ENCODE data around the gene TMEM107.
"Not testable (repeated sequence)": the region's sequence is repeated elsewhere in the genome, so short reads cannot be mapped to it uniquely, and the experiment has no call there.

Gene TMEM107

DNA sequence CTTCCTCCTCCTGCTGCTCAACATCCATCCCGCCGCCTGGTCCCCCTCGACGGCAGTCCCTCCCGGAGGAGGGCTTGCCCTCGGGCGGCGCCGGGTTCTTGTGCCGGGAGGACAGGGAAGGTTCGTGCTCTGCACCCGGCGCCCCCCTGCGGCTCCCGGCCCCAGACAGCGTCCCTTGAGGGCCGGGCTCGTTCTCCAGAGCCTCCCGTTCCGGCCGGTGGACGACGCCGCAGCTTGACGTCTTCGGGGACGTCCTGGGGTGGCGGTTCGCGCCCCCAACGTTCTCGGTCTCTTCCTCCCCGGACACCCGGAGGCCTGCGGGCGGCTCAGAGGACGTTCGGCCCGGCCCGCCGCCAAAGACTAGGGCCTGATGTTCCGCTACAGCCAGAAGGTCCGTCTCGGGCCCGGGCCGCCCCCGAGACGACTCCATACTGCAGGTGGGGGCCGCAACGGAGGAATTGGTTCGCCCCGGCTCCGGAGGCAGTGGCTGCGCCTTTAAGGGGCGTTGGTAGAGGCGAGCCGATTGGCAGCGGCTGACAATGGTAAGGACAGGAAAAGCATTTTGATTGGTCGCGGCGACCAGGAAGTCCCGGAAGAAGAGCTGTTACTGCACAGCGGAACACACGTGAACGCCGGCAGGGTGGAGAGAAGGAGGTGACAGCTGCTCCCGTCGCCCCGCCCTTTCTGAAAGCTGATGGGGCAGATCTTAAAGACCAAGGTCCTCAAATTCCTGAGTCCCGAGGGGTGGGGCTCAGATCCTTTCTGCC is 13.7 kb upstream of the TMEM107 start, which contains the start of gene BORCS6:
Gene BORCS6, minus strand, starts transcription at position 470 of the 767 bp plus-strand sequence. Its CDS starts 40 bp downstream, at position 430.
- peak; percentile 99 for DNase-seq (ENCODE audit: low spot score)

DNA sequence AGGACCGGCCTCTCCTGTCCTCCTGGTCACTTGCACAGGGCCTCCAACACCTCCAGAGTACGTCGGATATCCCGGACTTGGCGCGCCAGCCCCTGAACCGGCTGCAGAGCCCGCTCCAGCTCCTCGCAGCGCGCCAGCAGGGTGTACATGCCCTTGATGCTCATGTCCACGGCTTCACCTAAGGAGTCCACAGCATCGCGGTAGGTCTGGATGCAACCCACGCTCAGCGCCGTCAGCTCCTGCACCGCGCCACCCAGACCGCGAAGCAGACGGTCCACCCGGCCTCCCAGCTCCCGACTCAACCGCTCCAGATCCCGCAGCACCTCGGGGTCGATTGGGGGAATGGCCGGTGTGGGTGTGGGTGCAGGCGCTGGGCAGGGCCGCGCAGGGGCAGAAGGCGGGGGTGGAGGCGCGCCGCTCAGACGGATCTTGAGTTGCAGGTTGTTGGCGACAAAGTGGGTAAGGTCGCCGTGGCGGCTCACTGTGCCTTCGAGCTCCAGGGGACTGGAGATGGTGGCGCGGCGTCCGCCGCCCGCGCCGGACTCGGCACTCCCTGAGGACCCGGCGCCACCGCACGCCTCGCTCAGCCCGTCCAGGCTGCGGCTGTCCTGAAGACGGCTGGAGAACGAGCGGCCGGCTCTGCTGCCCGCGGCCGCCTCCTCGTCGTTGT is 13.0 kb upstream of the TMEM107 start:
- DNase-seq (ENCODE audit: low spot score): peak; percentile 30

DNA sequence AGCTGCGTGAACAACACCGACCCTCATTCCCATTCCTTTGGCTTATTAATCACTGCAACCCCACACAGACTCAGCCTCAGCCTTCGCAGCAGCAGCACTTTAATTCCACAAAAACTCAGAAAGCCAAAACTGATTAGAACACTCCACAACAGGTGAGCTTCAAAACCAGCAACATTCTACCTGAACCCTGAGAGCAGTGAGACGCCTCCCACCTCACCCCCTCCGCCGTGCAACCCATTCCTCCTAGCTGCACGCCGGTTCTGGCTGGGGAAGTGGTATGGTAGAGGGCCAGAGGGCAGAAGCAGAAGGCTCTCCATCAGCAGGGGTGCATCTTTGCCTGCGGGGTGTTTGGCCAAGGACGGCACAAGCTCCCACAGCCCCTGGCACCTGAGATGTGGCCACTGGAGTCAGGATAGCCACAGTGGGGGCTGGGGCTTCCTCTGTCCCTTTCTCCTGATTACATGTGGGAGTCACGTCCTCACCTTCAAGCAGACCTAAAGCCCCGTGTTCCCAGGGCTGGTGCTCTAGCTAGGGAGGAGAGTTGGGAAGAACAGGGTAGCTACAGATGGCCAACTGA is 12.2 kb upstream of the TMEM107 start:
- DNase-seq (ENCODE audit: low spot score): no peak

DNA sequence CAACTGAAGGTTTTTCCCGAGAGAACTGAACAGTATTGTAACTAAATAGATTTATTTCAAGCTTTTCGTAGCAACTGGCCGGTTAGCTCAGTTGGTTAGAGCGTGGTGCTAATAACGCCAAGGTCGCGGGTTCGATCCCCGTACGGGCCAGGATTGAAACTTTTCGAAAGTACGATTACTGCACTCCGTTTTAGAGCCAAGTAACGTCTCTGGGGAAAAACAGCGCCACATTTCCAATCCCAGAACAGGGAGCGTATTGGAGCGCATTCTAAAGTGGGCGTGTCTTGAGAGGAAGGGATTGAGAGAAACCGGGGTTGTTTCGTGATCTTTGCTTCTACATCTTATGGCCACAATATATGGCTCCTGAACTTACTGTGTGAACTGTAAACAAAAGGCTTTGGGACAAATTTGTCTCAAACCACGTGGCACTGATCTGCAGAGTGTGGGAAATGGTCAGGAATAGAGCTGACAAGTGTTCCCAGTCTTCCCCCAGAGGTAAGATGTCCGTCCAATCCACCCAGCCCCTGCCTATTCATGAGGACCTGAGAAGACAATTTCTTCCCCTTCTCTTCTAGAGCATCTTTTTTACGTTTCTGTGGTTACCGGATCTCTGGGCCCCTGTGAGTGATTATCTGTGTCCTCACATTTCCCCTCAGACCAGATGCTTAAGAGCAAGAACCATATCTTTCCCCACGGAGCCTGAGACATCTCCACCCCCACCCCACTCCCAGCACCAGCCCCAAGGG is 11.5 kb upstream of the TMEM107 start:
- DNase-seq (ENCODE audit: low spot score): peak; percentile 99

DNA sequence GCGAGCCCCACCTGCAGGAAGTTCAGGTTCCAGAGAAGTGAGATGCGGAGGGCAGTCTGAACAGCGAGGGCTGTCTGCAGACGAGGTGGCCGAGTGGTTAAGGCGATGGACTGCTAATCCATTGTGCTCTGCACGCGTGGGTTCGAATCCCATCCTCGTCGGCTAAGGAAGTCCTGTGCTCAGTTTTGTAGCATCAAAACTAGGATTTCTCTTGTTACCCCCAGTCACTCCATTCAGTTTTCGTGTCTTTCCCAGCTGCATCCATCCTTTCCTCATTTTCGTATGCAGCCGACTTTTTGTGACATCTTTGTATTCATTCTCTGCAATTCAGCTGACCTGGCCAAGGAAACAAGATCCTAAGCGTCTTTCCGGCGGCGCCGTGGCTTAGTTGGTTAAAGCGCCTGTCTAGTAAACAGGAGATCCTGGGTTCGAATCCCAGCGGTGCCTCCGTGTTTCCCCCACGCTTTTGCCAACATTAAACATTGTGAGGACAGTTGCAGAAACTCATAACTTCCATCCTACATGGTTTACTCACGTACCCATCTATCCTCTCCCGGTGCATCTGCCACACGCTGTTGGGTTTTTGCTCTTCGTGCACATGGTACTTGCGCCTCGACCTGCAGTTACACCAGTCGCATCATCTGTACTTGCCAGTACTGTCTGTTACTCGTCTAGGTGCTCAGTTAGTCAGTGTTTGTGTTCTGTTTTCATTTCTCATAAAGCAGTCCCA is 10.8 kb upstream of the TMEM107 start:
- peak; percentile 91 for DNase-seq (ENCODE audit: low spot score)

DNA sequence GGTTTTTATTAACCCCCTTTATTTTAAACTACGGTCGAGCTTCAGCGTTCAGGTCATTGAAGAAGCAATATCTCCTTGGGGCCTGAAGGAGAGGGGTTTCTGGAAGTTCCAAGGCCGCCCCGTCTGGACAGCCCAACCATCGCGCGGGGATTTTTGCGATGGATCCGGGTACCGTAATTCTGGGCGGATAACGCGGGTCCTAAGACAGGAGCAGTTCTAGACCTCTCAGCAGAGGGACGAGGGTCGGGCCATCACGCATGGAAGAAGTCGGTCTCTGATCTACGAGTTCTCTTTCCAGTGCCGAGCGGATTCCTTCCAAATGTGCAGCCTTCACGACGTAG is 10.2 kb upstream of the TMEM107 start:
- DNase-seq (ENCODE audit: low spot score): no peak

DNA sequence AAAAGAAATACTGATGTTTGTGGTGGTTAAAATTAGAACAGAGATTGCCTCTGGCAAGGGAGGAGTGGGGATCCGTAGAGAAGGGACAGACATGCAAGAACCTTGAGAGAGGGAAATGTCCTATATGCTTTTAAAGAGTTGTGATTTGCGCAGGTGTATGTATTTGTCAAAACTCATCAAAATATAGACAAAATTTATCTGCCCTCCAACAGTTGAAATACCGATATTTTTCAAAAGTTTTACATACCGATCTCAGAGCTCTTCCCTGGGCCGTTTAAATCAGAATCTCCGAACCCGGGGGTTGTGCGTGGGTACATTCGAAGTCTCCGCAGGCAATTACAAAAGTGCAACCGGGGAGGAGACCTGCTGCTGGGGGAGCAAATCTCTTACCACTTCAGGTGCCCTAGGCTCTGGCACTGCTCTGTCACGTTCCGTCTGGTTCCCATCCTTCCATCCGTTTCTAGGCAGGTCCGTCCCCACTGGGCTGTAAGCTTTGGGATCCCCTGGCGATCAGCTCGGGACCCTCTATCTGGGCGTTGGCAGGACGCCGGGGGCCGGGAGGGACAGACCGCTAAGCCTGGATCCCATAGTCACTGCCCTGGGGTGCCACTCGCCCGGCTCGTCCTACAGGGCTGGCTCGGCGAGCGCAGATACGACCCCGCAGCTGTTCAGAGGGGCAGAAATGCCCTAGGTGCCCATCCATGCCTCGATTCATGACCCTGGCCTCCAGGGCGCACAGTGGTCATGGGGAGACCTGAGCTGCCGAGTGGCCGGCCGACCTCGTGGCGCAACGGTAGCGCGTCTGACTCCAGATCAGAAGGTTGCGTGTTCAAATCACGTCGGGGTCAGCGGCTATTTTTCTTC is 9.6 kb upstream of the TMEM107 start:
- peak; percentile 76 for DNase-seq (ENCODE audit: low spot score)

DNA sequence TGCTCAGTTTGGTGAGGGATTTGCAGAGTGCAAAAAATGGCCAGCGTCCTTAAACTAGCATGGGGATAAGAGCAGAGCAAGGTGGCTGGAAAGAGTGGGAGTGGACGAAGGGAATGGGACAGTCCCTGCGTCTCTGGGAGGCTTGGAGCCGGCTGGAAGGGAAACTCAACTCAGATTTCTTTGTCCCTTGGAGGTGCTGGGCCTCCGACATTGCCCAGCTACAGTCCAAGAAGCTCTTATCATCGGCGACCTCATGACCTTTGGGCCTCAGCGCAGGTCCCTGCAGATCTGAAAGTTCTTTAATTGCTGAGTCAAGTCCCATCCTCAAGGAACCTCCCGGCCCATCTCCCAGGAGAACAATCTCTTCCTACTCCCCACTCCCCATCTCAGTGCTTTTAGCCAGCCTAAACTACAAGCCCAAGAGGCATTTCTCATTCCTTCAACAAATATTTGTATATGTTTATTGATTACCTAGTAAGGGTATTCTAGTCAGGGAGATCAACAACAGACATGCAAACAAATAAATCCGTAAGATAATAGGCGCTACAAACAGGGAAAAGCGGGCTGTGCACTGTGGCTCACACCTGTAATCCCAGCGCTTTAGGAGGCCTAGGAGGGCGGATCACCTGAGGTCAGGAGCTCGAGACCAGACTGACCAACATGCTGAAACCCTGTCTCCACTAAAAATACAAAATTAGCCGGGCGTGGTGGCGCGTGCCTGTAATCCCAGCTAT is 985 bp upstream of the TMEM107 start:
- no peak for DNase-seq (ENCODE audit: low spot score)

DNA sequence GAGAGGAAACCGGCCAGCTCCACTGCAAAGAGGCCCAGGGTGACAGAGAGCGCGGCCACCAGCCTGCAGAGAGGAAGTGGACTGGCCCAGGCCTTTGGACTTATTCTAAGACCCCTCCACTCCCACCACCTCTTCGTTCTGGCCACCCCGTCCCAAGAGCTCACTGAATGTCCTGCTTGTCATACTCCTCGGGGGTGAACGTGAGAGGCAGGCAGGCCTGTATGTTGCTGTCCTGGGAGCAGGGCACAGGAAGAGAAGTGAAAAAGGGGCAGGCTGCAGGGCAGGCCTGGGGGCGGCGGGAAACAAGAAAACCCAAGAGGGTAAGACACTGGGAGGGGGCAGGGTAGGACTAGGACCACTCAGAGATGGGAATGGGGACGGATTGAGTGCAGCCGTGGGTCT is 384 bp downstream of the TMEM107 start:
- DNase-seq (ENCODE audit: low spot score): peak; percentile 54

DNA sequence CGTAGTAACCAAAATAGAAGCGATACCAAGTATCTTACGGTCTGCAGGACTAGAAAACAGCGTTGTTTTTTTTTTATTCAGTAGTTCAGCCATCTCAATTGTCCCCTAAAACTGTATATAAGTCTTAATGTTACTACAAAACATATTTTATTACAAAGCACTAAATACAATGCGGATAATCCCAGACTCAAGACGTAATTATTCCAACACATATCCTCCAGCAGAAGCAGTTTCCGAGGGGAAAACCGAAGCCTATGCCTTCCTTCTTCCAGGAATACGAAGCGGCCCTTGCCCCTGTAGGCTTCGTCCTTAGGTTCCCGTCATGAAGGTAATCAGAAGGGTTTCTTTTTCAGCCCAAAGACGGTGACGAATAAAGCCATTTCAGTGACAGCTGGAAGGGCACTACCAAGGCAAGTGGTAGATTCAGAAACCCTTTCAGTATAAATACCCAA is 2.3 kb downstream of the TMEM107 start:
- no peak for DNase-seq (ENCODE audit: low spot score)

DNA sequence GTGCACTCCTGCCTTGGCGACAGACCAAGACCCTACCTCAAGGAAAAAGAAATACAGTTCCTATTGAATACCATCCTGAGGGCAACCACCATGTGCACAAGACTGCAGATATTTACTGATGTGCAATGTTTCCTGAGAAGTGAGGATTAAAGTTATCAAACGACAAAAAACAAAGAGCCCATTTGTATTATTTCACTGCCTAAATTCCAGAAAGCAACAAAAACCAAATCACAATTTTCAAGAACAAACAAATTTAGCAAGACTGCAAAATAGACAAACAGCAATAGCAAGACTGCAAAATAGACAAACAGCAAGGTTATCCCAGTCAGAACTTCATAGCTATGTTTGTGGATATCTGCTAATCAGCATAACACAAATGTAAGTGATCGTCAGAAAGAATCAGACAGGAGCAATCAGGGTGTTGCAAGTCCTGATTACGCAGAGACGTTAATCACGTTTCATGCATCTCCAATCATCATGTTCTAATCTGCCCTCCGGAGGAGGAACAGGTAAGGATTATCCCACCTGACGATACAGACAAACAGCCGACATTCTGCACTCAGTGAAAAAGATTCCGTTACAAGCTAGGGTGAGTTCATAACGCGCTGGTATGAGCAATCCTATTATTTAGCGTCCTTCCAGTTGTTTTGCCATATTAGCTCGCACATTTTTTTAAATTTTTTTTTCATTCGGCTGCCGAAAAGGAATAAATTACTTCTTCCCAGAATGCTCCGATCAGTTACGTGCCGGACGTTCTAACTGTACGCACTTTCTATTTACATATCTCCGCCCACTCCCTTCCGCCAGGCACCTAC is 2.9 kb downstream of the TMEM107 start:
- DNase-seq (ENCODE audit: low spot score): peak; percentile 99

DNA sequence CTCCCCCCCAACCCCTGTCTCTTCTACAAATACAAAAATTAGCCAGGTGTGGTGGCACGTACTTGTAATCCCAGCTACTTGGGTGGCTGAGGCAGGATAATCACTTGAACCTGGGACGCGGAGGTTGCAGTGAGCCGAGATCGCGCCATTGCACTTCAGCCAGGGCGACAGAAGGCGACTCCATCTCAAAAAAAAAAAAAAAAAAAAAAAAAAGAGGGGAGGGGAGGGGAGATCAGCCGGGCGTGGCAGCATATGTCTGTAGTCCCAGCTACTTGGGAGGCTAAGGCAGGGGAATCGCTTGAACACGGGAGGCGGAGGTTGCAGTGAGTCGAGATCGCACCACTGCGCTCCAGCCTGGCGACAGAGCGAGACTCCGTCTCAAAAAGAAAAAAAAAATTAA is 6.0 kb downstream of the TMEM107 start:
- not testable (repeated sequence) for DNase-seq (ENCODE audit: low spot score)

DNA sequence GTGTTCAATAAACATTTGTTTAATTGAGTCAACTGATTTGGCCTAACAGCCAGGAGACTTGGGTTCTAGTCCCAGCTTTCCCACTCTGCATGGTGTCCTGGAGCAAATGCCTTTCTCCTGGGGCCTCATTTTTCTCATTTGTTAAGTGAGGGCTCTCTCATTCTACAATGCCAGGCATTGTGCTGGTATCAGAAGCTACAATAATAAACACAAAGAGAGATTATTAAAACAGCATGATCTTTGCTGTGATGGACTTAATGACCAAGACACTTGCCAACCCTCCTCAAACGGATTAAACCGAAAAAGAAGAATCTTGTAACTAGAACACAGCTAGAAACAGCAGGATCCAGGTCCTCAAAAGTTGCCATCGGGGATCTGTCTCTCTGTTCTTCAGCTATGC is 8.7 kb downstream of the TMEM107 start:
- DNase-seq (ENCODE audit: low spot score): no peak

DNA sequence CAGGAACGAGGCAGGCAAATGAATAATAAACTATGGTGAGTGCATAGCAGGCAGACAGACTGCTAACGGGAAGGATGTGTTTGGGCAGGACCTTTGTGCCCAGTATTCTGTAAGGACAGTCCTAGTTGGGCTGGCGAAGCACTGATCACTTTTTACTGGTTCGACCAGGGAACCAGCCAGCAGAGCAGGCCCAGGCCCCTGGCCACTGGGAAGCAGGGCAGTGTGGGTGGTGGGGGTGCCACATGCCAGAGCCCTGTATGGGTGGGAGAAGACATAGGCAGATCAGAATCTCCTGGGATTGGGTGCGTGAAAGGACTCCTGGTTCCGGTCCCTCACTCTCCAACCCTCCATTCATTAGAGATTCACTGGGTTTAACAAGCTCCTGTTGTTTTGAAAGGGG is 9.4 kb downstream of the TMEM107 start:
- no peak for DNase-seq (ENCODE audit: low spot score)

DNA sequence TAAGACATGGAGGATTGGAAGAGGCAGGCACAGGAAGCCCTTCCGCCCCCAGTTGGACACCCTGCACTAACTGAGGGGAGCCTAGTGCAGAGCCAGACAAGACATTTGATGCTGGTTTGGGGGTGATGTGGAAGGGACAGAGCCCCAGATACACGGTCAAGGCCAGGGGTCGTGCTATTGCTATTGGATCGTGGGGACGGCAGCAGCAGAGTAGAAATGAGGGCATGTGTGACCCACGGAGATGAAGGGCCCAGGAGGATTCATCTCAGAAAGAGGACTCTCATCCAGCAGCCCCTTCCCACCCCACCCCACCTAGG is 11.4 kb downstream of the TMEM107 start:
- DNase-seq (ENCODE audit: low spot score): no peak

DNA sequence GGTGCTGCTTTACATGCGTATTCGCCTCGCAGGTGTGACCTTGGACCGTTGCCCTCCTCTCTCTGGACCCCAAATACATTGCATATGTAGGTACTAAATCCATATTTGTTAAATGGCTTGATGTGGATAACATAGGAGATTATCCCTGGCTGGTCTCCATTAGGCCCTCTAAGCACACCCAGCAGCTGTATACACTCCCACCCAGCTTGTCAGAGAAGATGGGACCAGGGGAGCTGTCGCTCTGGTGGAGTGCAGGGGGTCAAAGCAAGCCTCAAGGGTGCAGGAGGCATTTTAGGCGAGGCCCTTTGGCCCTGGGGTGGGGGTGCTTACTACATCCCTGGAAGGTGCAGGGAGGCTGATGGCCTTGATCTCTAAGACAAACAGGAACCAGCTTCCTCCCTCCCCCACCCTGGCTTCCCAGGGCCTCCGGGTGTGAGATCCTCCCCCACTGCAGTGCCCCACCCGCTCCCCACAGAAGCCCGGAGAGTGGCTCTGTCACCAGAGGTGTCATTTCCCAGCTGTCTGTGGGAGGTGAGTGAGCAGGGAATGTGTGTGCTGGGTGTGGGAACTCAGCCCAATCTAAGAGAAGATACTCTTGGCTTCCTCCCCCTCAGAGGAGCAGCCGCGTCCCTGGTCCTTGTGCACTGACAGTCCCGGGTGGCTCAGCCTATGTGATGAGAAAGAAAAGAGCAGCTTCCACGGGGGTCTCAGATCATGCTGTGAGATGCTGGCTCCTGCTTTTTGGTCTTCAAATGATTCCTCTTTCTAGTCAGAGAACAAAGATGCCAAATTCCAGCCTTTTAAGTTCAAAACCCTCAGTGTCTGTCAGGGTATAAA is 12.0 kb downstream of the TMEM107 start:
- no peak for DNase-seq (ENCODE audit: low spot score)

DNA sequence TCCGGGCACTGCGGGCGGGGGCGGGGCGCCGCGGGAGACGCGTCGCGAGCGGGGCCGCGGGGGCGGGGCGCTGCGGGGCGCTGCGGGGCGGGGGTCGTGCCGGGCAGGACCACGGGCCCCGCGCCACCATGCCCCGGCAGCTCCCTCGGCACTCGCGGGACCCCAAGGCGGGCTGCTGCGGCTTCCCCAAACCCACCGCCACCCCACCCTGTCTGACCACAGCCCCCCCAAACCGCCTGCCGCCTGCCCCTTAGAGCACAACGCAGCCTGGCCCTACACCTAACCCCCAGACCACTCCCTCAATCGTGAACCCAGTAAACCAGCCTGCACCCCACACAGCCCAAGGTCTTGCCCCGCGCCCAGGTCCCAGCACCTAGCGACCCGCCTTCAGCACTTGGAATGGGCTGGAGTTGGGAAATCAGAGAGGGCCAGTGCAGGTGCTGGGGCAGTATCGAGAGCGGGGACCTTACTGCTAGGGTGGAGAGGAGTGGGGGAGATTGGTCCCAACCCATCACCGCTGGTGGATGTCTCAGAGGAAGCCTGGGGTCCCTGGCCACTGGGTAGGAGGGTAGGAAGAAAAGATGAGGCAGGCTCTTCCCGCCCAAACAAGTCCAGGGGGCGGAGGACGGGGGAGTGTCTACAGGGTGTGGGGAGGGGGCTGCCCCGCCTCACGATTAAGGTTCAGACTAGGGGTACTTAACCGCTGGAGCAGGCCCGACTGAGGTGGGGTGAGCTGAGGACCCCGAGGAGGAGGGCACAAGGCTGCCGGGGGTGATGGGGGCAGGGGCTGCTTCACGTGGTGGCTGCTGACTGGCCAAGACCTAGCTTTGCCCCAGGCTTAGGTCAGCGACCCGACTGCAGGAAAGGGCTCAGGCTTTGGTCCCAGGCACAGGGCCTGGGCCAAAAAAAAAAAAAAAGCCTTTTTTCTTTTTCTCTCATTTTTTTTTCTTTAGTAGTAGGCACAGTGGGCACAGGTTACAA is 12.9 kb downstream of the TMEM107 start:
- DNase-seq (ENCODE audit: low spot score): no peak

All from RKO (cell line).